Islet of Langerhans (tissue), 1 donor: ENCODE measurements around the gene SH3RF3.

ENCODE experiments used
- FAIRE-seq: peaks from one replicate; lab custom pipeline; 2011; peaks lifted over from hg19 to GRCh38; lab: Jason Lieb, UNC

SH3RF3 gene

DNA sequence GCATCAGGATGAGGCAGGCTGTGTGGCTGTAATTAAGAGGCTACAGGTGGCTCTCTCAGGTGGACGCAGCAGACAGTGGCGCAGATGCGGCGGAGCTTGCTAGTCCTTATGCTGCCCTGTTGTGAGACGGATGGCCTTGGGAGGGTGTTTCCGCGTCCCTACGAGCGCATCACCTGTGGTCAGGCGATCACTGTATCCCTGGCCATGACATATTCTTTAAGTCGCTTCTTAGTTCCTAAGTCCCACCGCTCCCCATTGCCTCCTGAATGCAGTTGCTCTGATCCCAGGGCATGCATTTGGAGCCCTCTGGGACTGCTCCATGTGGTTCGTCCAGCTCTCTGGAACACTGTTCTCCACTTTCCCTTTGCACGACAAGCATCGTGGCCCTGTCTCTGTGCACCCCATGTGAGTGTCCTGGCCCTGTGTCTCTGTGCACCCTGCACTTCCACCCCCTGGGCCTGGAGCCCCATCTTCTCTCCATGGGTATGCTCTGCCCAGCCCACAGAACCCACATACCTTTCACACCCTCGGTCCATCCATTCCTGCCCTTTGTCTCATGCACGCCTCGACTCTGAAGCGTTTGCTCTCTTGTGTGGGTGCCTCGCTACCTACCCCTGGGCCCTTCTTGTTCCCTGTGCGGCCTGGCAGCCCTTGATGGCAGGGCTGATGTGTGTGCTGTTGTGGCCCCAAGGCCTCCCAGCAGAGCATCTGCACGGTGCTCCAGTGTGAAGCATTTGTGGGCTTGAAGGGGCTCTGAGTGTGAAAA lies 74.4 kb downstream of the SH3RF3 start:
- FAIRE-seq, result no peak

DNA sequence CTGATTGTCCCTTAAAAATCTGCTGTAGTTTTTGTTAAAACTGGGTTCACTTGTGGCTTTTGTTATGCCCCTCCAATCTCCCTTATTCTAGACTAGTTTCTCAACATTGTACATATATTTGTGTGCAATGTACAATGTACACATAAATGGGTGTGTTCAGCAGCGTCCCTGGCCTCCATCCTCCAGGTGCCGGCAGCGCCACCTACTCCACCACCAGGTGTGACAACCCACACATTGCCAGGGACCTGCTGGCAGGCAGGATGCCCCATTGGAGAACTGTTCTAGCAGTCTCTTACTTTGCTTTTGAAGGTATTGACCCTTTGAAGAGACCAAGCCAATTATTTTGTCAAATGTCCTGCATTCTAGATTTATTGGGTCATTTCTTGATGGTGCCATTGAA lies 75.4 kb downstream of the SH3RF3 start:
- no peak for FAIRE-seq

DNA sequence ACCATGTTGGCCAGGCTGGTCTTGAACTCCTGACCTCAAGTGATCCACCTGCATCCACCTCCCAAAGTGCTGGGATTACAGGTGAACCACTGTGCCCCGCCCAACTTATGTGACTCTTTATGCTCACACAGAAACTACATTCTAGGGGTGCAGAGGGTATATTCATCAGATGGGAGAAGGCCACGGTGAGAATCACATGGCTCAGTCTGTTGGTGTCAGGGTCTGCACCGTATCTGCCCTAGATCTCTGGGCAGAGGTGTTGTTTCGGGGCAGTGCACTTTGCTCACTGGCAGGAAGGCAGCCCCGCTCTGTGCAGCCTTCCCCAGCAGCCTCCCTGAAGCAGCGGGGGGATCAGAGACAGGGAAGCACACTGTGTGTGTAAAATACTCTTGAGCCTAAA lies 76.4 kb downstream of the SH3RF3 start:
- no peak for FAIRE-seq

DNA sequence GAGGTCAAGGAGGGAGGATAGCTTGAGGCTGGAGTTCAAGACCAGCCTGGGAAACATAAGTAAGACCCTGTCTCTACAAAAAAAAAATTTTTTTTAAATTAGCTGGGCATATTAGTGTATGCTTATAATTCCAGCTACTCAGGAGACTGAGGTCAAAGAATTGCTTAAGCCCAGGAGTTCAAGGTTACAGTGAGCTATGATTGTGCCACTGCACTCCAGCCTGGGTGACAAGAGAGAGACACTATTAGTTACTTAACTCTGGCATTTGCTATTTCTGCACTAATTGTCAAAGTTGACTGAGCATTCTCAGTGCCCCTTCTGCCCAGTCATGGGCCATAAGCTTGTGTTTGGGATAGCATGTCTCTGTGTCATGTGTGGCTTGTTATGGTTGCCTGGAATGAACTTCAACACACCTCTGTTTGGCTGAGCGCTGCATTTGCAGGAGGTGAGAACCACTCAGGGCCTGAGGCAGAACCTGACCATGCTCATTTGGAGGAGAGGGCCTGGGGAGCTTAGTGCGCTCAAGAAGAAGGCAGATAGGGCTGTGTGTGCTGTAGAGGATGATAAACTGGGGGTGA lies 77.7 kb downstream of the SH3RF3 start:
- no peak for FAIRE-seq

DNA sequence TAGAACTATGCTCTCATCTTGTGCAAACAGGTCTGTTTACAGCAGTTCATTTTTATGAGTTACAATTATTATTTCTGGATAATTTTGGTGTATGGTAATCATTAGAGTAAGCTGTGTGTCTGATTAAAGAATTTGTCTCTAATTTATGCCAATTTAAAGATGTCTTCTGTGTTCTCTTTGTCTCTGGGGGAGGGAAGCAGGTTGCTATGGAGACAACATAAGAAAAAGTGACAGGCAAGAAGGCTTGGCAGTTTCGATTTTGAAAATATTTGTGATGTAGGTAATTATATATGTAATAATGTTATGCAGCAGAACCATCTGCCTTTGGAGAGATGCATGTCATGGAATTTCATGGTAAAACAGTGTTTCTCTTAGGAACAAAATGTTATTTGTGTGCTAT lies 78.2 kb downstream of the SH3RF3 start:
- no peak for FAIRE-seq

DNA sequence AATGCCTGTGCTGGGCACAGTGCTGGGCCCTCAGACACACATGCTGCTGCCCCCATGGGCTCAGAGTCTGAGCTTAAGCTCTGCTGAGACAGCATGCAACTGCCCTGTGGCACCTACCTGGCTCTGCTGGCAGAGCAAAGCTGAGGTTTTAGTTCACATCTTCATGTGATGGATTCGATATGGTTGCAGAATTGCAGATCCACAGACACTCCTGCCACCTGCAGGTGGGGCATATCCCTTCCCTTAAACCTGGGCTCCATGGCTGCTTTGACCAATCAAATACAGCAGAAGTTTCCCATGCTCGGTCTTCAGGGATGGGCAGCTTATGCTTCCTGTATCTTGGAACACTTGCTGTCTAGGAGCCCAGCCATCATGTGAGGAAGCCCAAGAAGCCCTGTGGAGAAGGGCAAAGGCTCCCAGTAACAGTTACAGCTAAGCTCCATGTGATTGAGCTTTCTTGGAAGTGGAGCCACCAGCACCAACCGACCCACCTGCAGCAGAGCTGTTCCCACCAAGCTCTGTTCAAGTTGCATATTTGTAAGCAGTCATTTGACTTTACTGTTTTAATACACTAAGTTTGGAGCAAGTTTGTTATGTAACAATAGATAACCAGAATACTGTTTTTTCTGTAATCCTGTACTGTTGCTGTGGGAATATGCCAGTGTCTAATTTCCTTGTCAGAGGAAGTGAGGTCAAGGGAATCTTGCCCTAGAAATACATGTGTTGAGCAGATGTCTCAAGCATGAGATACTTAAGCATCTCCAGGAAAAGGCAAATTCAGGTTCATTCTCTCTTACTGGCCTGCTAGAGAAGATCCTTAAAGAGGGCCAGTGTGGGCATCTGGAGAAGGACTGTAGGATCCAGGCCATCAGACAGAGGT lies 79.3 kb downstream of the SH3RF3 start:
- FAIRE-seq, result no peak

DNA sequence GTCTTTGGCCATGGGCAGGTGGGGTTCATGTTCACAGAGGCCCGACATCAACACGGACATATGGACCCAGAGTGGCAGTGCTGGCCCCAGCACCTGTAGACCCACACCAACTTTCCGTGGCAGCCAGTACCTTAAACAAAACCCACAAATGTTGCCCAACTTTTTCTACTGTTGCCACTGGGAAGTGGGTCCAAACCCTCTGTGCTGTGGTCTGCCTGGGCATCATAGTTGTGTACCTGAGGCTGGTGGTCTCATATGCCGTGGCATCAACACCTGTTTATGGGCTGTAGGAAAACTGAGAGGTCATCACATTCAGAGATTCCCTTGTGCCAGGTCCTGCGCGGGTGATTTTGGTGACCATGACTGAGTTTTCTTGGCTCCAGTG lies 79.9 kb downstream of the SH3RF3 start:
- FAIRE-seq, result no peak

DNA sequence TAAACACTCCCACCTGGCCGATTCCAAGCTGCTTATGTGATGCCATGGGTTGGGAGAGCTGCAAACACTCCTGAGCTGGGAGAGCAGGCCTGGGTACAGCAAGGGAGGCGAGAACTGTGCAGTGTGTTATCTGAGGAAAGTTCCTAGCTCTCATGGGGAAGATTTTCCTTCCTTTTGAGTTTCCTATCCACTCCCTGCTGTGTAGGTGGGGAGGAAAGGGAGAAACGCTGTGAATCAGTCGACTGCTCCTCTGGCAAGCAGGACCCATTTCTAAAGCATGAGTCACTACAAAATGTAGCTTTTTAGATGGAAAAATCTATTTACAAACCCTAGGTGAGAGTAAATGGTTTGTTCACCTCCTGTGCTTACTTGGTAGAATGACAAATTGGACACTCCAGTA lies 80.4 kb downstream of the SH3RF3 start:
- no peak for FAIRE-seq

DNA sequence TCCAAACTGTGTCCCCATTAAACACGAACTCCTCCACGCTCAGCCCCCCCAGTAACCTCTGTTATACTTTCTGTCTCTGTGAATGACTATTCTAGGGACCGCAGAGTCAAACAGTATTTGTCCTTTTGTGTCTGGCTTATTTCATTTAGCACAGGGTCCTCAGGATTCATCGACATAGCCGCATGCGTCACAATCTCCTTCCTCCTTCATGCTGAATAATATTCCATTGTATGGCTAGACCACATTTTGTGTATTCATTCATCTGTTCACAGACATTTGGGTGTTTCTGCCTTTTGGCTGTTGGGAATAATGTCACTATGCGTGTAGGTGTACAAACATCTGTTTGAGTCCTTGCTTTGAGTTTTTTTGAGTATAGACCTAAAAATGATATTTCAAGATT lies 80.9 kb downstream of the SH3RF3 start:
- no peak for FAIRE-seq

DNA sequence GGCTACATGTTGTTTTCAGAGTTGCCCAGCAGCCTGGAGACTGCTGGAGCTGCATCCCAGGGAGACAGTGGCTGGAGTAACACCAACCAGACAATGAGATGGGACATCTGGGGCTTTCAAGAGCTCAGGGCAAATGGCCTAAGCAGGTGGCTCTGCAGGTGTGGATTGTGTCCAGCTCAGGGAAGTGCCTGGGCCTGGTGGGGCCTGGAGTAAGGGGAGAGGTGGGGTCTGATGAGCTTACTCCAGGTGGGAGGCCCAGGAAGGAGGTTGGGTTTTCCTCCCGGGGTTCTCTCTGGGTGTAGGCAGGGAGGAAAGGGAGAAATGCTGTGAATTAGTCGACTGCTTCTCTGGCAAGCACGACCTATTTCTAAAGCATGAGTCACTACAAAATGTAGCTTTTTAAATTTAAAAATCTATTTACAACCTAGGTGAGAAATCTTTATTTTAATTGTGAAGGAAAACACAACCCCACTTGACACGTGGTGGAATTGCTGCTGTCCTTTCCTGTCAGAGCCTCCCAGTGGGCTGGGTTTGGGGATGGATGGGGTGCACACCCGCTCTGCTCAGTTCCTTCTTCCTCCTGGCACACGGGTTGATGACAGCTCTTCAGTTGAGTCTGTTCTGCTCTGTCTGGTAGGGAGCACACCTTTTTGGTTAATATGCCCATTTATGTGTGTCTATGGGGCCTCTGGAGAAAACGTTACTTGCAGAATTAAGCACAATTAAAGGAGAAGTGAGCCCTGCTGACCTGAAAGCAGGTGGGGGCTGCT lies 81.6 kb downstream of the SH3RF3 start:
- FAIRE-seq, result no peak

DNA sequence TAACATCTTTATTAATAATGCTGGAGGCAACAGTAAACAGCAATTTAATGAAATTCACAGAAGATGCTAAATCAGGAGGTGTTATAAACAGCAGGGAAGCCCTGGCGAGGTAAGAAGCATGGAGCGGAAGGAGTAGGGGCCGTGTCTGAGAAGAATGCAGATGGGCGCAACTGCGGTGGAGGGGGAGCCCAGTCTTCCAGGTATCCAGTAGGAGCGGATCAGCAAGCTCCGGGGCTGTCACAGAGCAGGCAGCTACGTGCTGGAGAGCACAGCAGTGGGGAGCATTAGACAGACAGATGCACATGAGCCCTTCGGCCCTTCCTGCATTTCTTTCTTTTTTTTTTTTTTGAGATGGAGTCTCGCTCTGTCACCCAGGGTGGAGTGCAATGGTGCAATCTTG lies 82.3 kb downstream of the SH3RF3 start:
- no peak for FAIRE-seq

DNA sequence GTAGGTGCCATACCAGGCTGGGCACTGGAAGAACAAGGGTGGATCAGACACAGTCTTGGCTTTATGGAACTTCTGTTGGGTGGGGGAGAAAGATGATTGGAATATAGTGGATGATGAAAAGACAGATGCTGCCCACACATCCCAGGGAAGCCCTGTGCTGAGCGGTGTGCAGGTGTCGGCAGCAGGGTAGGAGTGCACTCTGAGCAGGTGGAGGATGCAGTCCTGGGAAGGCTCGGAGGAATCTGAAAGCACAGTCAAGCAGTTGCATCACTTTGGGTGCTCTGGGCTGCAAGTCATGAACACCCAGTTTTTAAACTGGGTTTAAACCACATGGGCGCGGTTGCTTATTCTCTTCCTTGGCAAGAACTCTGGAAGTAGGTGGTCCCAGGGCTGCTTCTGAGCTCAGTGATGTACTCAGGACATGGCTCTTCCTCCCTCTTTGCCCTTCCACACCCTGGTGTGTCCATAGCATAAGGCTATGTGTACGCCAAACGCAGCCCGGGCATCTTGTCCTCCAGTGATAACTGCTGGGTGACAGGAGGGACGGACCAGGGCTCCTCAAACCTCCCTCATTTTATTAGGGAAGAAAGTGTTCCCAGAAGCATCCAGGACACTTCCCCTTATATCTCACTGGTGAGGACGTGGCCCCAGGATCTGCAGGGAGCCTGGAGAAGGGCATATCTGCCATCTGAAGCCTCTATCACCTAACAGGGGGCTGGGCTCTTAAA lies 84.0 kb downstream of the SH3RF3 start:
- no peak for FAIRE-seq

DNA sequence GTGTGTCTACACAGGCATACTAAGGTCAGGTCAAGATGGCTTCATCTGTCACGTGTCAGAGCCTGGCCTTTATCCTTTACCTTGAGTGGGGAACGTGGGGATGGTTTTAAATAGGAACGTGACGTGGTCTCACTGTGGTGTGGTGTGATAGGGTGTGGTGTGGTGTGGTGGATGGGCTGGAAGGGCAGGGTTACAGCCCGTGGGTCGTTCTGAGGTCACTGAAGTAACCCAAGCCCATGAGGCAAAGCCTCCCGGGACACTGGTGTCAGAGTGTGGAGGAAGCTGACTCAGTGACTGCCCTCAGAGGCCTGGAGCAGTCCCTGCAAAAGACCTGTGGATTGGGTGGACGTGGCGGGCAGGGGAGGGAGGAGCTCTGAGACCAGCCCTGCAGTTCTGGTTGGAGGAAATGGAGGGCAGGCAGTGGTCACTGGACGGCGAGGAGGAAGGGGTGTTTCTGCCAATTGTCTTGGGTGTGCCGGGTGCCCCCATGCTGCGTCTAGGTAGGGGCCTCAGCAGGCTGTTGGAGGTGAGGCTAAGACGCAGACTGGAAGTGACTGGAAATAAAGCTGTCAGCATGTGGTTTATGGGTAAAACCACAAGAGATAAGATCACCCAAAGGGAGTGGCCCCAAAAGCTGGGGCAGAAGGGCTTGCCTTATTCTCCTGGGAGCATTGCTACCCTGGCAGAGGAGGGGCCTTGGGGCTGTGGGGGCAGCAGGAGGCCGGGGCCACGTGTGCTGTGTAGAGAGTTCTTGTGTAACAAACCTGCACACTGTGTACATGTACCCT lies 84.8 kb downstream of the SH3RF3 start:
- FAIRE-seq, result no peak

DNA sequence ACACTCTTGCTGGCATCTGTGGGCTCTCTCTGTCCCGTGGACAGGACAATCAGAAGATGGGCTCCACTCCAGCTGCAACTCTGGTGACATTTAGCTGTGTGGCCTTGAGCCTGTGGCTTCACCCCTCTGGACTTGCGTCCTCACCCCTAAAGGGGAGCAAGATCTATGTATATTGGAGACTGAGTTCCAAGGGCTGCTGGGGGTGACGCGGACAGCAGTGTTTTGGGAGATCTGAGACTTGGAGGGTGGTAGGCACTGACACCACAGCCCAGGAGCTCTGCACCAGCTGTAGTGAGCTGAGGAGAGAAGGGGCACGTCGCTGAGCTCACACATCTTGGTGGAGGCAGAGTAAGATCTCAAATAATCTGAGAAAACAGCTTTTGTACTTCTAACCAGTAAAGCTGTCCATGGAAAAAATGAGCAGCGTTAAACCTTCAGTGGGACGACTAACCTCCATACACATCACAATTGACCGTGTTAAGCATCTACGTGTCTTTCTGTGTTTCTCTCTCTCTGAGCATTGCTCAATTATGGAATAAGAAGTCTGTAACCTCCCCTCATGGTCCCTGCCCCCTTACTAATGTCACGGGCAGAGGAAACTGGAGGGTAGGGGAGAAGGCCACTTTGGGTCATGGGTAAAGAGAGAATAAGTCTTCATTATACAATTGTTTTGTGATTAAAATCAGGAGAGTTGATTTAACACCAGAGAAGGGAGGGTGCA lies 85.8 kb downstream of the SH3RF3 start:
- FAIRE-seq, result no peak

DNA sequence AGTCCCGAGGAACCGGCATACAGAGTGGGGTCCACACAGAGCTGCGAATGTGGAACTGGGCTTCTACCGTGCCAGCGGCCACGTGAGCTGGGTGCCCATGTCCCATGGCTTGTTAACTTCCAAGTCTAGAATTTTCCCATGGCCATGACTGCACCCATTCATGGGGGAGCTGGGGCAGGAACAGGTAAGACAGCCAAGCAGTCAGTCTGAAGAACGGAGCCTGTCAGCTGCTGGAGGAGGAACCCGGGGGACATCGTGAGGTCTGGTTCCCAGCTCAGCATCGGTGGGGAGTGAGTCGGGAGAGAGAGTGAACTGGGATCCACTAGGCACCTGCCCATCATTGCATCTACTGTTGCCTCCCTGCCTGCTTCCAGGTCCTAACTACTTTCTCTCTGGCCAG lies 86.9 kb downstream of the SH3RF3 start:
- FAIRE-seq, result no peak

DNA sequence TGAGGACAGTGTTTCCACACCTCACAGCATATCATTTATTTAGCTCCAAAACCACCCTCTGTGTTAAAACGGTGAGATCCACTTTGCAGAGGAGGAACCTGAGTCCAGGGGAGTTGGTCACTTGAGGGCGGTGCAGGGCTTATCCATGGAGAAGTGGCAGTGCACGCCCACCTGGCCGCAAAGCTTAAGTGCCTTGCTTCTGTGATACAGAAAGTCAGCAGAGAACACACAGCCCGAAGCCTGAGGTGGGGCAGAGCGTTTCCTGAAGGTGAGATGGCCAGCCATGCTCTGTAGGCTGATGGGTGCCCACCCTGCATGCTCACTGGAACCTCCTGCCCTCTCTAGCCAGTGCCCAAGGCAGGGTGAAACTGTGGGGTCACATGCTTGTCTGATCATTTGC lies 87.3 kb downstream of the SH3RF3 start:
- no peak for FAIRE-seq

DNA sequence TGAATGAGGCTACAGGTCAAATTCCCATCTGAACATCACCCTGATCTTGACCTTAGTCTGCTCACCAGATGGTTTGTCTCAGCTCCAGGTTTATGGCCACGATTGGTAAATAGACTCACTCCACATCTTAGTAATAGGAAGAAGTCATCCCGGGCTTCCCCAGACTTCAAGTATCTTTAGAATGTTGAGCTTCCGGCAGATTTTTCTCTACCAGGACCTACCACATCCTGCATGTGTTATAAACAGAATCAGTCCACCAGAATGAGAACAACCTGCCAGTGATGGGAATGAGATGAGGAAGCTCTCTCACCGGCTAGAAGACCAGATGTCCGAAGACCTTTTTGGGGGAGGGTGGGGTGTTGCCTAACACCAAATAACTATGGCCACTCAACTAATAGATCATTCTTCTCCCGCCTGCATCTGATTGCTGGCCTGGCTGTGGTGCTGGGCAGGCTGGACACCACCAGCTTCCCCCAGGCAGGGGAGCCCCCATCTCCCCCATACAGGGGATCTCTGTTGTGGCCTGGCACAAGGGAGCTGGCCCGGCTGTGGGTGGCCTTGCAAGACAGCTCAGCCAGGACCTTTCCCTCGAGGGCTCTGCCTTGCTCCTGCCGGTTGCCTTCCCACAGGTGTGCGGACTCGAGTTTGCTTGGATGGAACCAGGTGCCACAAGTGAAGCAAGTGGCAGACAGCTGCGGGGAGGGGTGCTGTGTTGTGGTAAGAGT lies 88.5 kb downstream of the SH3RF3 start:
- no peak for FAIRE-seq

DNA sequence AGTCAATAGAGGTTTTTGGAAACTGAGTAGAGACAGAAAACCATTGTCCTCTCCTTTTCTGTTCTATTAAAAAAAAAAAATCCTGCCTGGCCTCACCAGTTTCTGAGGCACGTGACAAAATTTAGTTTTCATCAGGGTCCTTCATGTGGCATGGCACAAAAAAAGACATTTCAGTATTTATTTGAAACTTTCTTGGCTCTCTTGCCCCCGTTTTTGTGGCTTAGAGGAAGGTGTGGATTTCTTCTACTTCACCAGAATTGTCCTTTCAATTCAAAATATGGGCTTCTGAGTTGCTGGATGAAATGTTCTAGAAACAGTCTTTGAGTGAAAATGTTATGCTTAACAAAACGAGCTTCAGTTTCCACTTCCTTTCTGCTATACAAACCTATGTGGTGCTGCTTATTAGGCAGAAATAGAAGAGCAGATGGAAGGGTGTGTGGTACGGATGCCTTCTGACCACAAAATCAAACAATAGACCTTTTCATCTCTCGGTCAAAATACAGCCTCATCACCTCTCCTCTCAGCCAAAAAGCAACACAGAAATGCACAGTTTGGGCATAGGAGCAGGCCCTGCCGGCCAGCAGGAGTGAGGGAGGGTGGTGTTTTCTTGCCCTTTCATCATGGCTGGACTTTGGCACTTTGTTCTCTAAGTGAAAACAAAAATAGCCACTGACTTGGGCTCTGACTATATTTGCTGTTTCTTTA lies 89.2 kb downstream of the SH3RF3 start:
- FAIRE-seq, result no peak

DNA sequence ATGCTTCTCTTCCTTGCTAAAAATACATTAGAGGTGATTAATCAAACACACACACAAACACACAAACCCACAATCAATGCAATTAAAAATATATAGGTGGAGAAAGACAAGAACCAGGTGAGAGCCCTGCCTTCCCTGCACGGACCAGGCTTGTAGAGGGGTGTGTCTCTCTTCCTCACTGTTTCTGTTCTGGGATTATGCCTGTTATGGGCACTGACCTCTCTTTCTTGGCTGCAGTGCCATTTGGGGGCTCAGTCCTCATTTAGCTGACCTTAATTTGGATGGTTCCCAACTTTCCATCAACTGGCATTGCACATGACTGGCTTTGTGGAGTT lies 89.8 kb downstream of the SH3RF3 start:
- no peak for FAIRE-seq
